ENCODE measurements around the gene USP24. TPM values are rescaled to one million over a fixed set of nuclear protein-coding genes. Genes with fewer than 3 reads are reported as not detected.
A peak's percentile ranks its signal among the peaks of the same experiment; 100 is the strongest.

The USP24 gene
- total RNA-seq, 4 donors from 2014 or later, result 27.7 to 84.0 (median 30.2) TPM

GRCh38 chr1:55021942-55022546 lies 193.1 kb downstream of the USP24 start:
- H3K36me3 ChIP-seq, result no peaks in the 10 kb centered on the region
- H3K27me3 ChIP-seq, result peaks cover 4% of the 10 kb centered on the region
- peak in 1 of 2 donors; percentile 87 for DNase-seq (ENCODE audit: low spot score in 2 of 2)
- H3K4me1 ChIP-seq, result no peaks in the 10 kb centered on the region
- H3K4me3 ChIP-seq, result no peak overlapping the region
- no peak for TF ChIP-seq POLR2A (IDR thresholded peaks at IDR 0.05)
- TF ChIP-seq CTCF (IDR thresholded peaks at IDR 0.05), result peak; percentile 67 to 91
- 60% methylated on average over 12 of the region's 15 CpGs for WGBS
- no peak overlapping the region for H3K27ac ChIP-seq
- H3K9me3 ChIP-seq, result no peaks in the 10 kb centered on the region

- no peak for DNase-seq (ENCODE audit: low spot score in 2 of 2)
- 96% methylated on average over 8 of the region's 9 CpGs for whole genome bisulfite sequencing
- no peak overlapping the region for H3K27ac ChIP-seq
- H3K36me3 ChIP-seq, result no peaks in the 10 kb centered on the region
- H3K27me3 ChIP-seq, result peaks cover 9% of the 10 kb centered on the region
- TF ChIP-seq CTCF (IDR thresholded peaks at IDR 0.05) (no peak), EP300 (IDR thresholded peaks at IDR 0.05) (no peak), POLR2A (IDR thresholded peaks at IDR 0.05) (no peak), POLR2AphosphoS5 (IDR thresholded peaks at IDR 0.05) (no peak)
- no peak overlapping the region for H3K4me3 ChIP-seq
- no peaks in the 10 kb centered on the region for H3K9me3 ChIP-seq
- no peaks in the 10 kb centered on the region for H3K4me1 ChIP-seq
Measured at GRCh38 chr1:55018395-55018794, 196.8 kb downstream of the USP24 start.

Other genes with a start within 250 kb of the USP24 start
- 1 to 10 TPM; 1.7 to 6.3 (median 4.1) TPM for gene TMEM61, start 234.7 kb downstream of the USP24 start, total RNA-seq
- gene BSND, start 216.4 kb downstream of the USP24 start, total RNA-seq, result not detected
- 1 to 10 TPM in 1 of 4 donors, under 1 TPM in 3; 0.24 to 1.5 (median 0.36) TPM for gene PCSK9, start 175.8 kb downstream of the USP24 start, total RNA-seq